Mesothelial cell of epicardium (in vitro differentiated cells): ENCODE data around the gene PLA2G4C. TPM values are rescaled to one million over a fixed set of nuclear protein-coding genes. Genes with fewer than 3 reads are reported as not detected.

Source experiments
- DNase-seq, 2 experiments: peaks; one replicate each; pipeline ENCODE4 v3.0.0; 2021; ENCODE audit warnings: low spot score in 2 of 2; ENCODE audit not compliant: unreplicated experiment in 2 of 2
- H3K27ac Mint-ChIP-seq: 2 replicates; pipeline ENCODE4 v1.8.0; 2021; ENCODE audit warnings: mixed read lengths
- H3K27me3 Mint-ChIP-seq: 2 replicates; pipeline ENCODE4 v1.8.0; 2021; ENCODE audit warnings: low read depth, mixed read lengths
- H3K36me3 Mint-ChIP-seq: 2 replicates; pipeline ENCODE4 v1.8.0; 2021; ENCODE audit warnings: mixed read lengths
- H3K4me1 Mint-ChIP-seq: 2 replicates; pipeline ENCODE4 v1.8.0; 2021; ENCODE audit warnings: mixed read lengths
- H3K4me3 Mint-ChIP-seq: 2 replicates; pipeline ENCODE4 v1.8.0; 2021; ENCODE audit warnings: mild to moderate bottlenecking, moderate library complexity, mixed read lengths
- H3K9me3 Mint-ChIP-seq: 2 replicates; pipeline ENCODE4 v1.8.0; 2021; ENCODE audit warnings: mixed read lengths
- CTCF ChIP-seq: fragments of 200-600 bp; sonication (generic); IDR thresholded peaks from one replicate; pipeline ENCODE4 v1.5.0; 2021; ENCODE audit warnings: antibody characterized with exemption; ENCODE audit not compliant: unreplicated experiment
- total RNA-seq: library from RNA; stranded (reverse); gene quantifications from 3 replicates; pipeline ENCODE4 v1.2.1, GENCODE V29; 2021

PLA2G4C gene
- total RNA-seq, 1 donor from 2014 or later, result 2.5 TPM

- Mint-ChIP-seq H3K27me3 (peaks cover 43% of the 10 kb centered on the region), H3K9me3 (peaks cover 4% of the 10 kb centered on the region), H3K27ac (no peak overlapping the region), H3K4me3 (no peak overlapping the region), H3K4me1 (no peaks in the 10 kb centered on the region), H3K36me3 (no peaks in the 10 kb centered on the region)
- TF ChIP-seq CTCF, result no peak
- no peak for DNase-seq
Observed at GRCh38 chr19:48029431-48029830, 81.2 kb downstream of the PLA2G4C start.

DNA sequence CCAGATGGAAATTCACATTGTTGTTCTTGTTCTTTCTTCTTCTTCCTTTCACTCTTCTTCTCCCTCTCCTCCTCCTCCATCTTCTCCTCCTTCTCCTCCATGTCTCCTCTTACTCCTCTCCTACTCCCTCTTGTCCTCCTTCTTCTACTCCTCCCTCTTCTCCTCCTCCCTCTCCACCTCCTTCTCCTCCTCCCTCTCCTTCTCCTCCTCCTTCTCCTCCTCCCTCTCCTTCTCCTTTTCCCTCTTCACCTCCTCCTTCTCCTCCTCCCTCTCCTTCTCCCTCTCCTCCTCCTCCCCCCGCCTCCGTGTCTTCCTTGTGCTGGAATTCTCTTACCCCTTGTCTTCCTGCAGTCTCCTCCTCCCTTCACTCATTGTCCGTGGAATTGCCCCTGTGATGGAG, 85.1 kb downstream of the PLA2G4C start:
- no peaks in the 10 kb centered on the region for H3K4me1 Mint-ChIP-seq
- no peak overlapping the region for H3K4me3 Mint-ChIP-seq
- no peak for TF ChIP-seq CTCF
- H3K27me3 Mint-ChIP-seq, result peaks cover 60% of the 10 kb centered on the region
- peaks cover 4% of the 10 kb centered on the region for H3K9me3 Mint-ChIP-seq
- no peak for DNase-seq
- H3K27ac Mint-ChIP-seq, result no peak overlapping the region
- no peaks in the 10 kb centered on the region for H3K36me3 Mint-ChIP-seq

GRCh38 chr19:48023518-48023917, 87.1 kb downstream of the PLA2G4C start:
- Mint-ChIP-seq H3K9me3 (peaks cover 4% of the 10 kb centered on the region), H3K36me3 (no peaks in the 10 kb centered on the region), H3K27ac (no peak overlapping the region), H3K27me3 (peaks cover 71% of the 10 kb centered on the region), H3K4me3 (no peak overlapping the region), H3K4me1 (no peaks in the 10 kb centered on the region)
- no peak for TF ChIP-seq CTCF
- no peak for DNase-seq

DNA sequence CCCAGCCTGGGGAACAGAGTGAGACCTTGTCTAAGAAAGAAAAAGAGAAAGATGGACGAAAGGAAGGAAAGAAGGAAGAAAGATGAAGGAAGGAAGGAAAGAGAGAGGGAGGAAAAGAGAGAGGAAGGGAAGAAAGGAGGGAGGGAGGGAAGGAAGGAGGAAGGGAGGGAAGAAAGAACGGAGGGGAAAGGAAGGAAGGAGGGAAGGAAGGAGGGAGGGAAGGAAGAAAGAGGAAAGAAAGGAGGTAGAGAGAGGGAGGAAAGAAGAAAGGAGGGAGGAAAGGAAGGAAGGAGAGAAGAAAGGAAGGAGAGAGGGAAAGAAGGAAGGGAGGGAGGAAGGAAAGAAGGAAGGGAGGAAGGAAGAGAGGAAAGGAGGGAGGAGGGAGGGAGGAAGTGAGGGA, 87.6 kb downstream of the PLA2G4C start:
- TF ChIP-seq CTCF, result no peak

GRCh38 chr19:48020686-48021085, 89.9 kb downstream of the PLA2G4C start:
- Mint-ChIP-seq H3K4me3 (no peak overlapping the region), H3K27me3 (peaks cover 76% of the 10 kb centered on the region)

More for the DNA sequence above, 87.6 kb downstream of the PLA2G4C start:
- H3K9me3 Mint-ChIP-seq, result peaks cover 4% of the 10 kb centered on the region
- no peak for DNase-seq
- no peak overlapping the region for H3K4me3 Mint-ChIP-seq
- H3K4me1 Mint-ChIP-seq, result no peaks in the 10 kb centered on the region
- H3K36me3 Mint-ChIP-seq, result no peaks in the 10 kb centered on the region
- no peak overlapping the region for H3K27ac Mint-ChIP-seq
- peaks cover 75% of the 10 kb centered on the region for H3K27me3 Mint-ChIP-seq

More at GRCh38 chr19:48020686-48021085, 89.9 kb downstream of the PLA2G4C start:
- Mint-ChIP-seq H3K9me3 (no peaks in the 10 kb centered on the region), H3K27ac (no peak overlapping the region), H3K36me3 (no peaks in the 10 kb centered on the region), H3K4me1 (no peaks in the 10 kb centered on the region)
- no peak for DNase-seq
- TF ChIP-seq CTCF, result no peak
